Calu3 (cell line): ENCODE results near the gene PAXX. TPM values are rescaled to one million over a fixed set of nuclear protein-coding genes. Genes with fewer than 3 reads are reported as not detected.

Source experiments
- BruUV-seq: library from RNA; stranded (reverse); fragments of 400-500 nt; replicated peaks from 2 replicates; lab custom pipeline; 2021; lab: Mats Ljungman, UMichigan
- CTCF ChIA-PET: fragments of 300-600 bp; sonication (Branson Sonifier 250); formaldehyde crosslinking; loops from one replicate; lab custom pipeline; 2022; ENCODE audit warnings: antibody characterized with exemption; lab: Charles Lee
- DNase-seq: peaks from one replicate; pipeline ENCODE4 v3.0.0; 2022
- H3K27ac Mint-ChIP-seq: one replicate; pipeline ENCODE4 v1.8.0; 2022; ENCODE audit warnings: mixed read lengths; ENCODE audit not compliant: unreplicated experiment
- H3K27me3 Mint-ChIP-seq: one replicate; pipeline ENCODE4 v1.8.0; 2022; ENCODE audit warnings: mixed read lengths; ENCODE audit not compliant: unreplicated experiment
- H3K36me3 Mint-ChIP-seq: one replicate; pipeline ENCODE4 v1.8.0; 2022; ENCODE audit warnings: mild to moderate bottlenecking, moderate library complexity, mixed read lengths; ENCODE audit not compliant: insufficient read depth, unreplicated experiment
- H3K4me1 Mint-ChIP-seq: one replicate; pipeline ENCODE4 v1.8.0; 2022; ENCODE audit warnings: mild to moderate bottlenecking, low read depth, mixed read lengths; ENCODE audit not compliant: unreplicated experiment
- H3K4me3 Mint-ChIP-seq: one replicate; pipeline ENCODE4 v1.8.0; 2022; ENCODE audit warnings: mild to moderate bottlenecking, low read depth, moderate library complexity, mixed read lengths; ENCODE audit not compliant: unreplicated experiment
- H3K9me3 Mint-ChIP-seq: one replicate; pipeline ENCODE4 v1.8.0; 2022; ENCODE audit warnings: low read depth, mixed read lengths; ENCODE audit not compliant: unreplicated experiment
- CTCF ChIP-seq: fragments of 200-600 bp; IDR thresholded peaks from one replicate; pipeline ENCODE4 v1.8.0; 2022; ENCODE audit warnings: antibody characterized with exemption; ENCODE audit not compliant: unreplicated experiment
- intact Hi-C: fragments of 100-400 bp; cut with micrococcal nuclease; formaldehyde crosslinking; loops from one replicate; pipeline ENCODE4 v1.10.0; 2022; ENCODE audit not compliant: unreplicated experiment
- total RNA-seq: library from RNA; stranded (reverse); gene quantifications from 2 replicates; pipeline ENCODE4 v1.2.3, GENCODE V29; 2022

Gene PAXX
- total RNA-seq, 1 experiment from 2014 or later, result 43.7 TPM

DNA sequence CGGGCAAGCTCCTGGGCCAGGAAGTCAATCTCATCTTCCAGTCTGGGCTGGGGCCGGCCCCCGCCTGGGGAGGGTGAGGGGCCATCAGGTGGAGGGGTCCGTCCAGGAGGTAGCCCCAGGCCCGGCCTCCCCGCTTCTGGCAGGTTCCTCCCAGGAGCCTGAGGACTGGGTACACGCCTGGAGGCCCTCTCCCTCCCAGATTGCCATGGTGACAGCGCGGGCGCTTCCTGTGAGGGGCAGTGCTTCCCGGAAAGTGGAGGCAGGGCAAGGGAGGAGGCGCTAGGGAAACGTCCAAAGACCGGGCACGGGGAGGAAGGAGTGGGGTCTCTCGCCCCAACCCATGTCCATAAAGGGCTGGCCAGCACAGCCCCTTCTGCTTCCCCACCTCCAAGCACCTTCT is 48.9 kb downstream of the PAXX start:
- CTCF ChIA-PET, result no interaction called here
- no peak for TF ChIP-seq CTCF
- no peak for DNase-seq
- Mint-ChIP-seq H3K4me3 (no peak overlapping the region), H3K27ac (no peak overlapping the region), H3K36me3 (peaks cover 30% of the 10 kb centered on the region), H3K9me3 (no peaks in the 10 kb centered on the region), H3K4me1 (no peaks in the 10 kb centered on the region), H3K27me3 (no peaks in the 10 kb centered on the region)
- intact Hi-C loops, result no loop called here
- no TSS peak for BruUV-seq

- Mint-ChIP-seq H3K4me1 (no peaks in the 10 kb centered on the region), H3K27ac (no peak overlapping the region), H3K36me3 (peaks cover 33% of the 10 kb centered on the region), H3K4me3 (no peak overlapping the region), H3K27me3 (no peaks in the 10 kb centered on the region), H3K9me3 (no peaks in the 10 kb centered on the region)
- TF ChIP-seq CTCF, result no peak
- intact Hi-C loops, result no loop called here
- no peak for DNase-seq
- BruUV-seq, result no TSS peak
- CTCF ChIA-PET, result no interaction called here
These were observed 50.8 kb downstream of the PAXX start for GRCh38 chr9:137042751-137043727.

Other genes starting within 250 kb of the PAXX start
- 0.33 and 1.9 TPM in 2 replicates for gene LCN10, start 249.5 kb upstream of the PAXX start, total RNA-seq
- not detected in 2 replicates for gene LCN6, start 243.9 kb upstream of the PAXX start, total RNA-seq
- not detected in 2 replicates for gene LCN8, start 234.2 kb upstream of the PAXX start, total RNA-seq
- gene LCN15, start 227.9 kb upstream of the PAXX start, total RNA-seq, result not detected in 2 replicates
- 64.1 and 75.8 TPM in 2 replicates for gene TMEM141, start 201.1 kb upstream of the PAXX start, total RNA-seq
- gene CCDC183, start 196.1 kb upstream of the PAXX start, total RNA-seq, result 0.38 TPM in 1 of 2 replicates, not detected in the other
- 68.9 and 72.4 TPM in 2 replicates for gene RABL6, start 184.5 kb upstream of the PAXX start, total RNA-seq
- gene AJM1, start 149.9 kb upstream of the PAXX start, total RNA-seq, result 2.9 and 3.2 TPM in 2 replicates
- gene PHPT1, start 143.0 kb upstream of the PAXX start, total RNA-seq, result 44.1 and 48.7 TPM in 2 replicates
- 3.1 and 3.6 TPM in 2 replicates for gene MAMDC4, start 140.1 kb upstream of the PAXX start, total RNA-seq
- 233 and 238 TPM in 2 replicates for gene EDF1, start 126.1 kb upstream of the PAXX start, total RNA-seq
- gene TRAF2, start 105.9 kb upstream of the PAXX start, total RNA-seq, result 47.8 and 50.5 TPM in 2 replicates
- gene FBXW5, start 47.7 kb upstream of the PAXX start, total RNA-seq, result 49.9 and 50.8 TPM in 2 replicates
- 3.9 and 4.0 TPM in 2 replicates for gene C8G, start 47.2 kb upstream of the PAXX start, total RNA-seq
- gene LCN12, start 40.1 kb upstream of the PAXX start, total RNA-seq, result 3.8 and 3.9 TPM in 2 replicates
- not detected in 2 replicates for gene PTGDS, start 14.9 kb upstream of the PAXX start, total RNA-seq
- 0.22 TPM in 1 of 2 replicates, not detected in the other for gene LCNL1, start 9.4 kb upstream of the PAXX start, total RNA-seq
- 0.35 and 0.91 TPM in 2 replicates for gene CLIC3, start 4.1 kb downstream of the PAXX start, total RNA-seq
- 47.6 and 50.7 TPM in 2 replicates for gene ABCA2, start 35.8 kb downstream of the PAXX start, total RNA-seq
- gene FUT7, start 39.7 kb downstream of the PAXX start, total RNA-seq, result not detected in 2 replicates
- 65.2 and 78.6 TPM in 2 replicates for gene NPDC1, start 53.8 kb downstream of the PAXX start, total RNA-seq
- 3.8 and 5.8 TPM in 2 replicates for gene ENTPD2, start 61.6 kb downstream of the PAXX start, total RNA-seq
- gene SAPCD2, start 78.1 kb downstream of the PAXX start, total RNA-seq, result 38.4 and 41.1 TPM in 2 replicates
- 9.1 and 10.8 TPM in 2 replicates for gene UAP1L1, start 85.1 kb downstream of the PAXX start, total RNA-seq
- gene MAN1B1, start 94.6 kb downstream of the PAXX start, total RNA-seq, result 61.4 and 65.6 TPM in 2 replicates
- 51.6 and 76.8 TPM in 2 replicates for gene DPP7, start 122.3 kb downstream of the PAXX start, total RNA-seq
- 0.24 and 0.54 TPM in 2 replicates for gene GRIN1, start 146.7 kb downstream of the PAXX start, total RNA-seq
- 0.52 and 0.98 TPM in 2 replicates for gene LRRC26, start 177.6 kb downstream of the PAXX start, total RNA-seq
- gene TMEM210, start 179.6 kb downstream of the PAXX start, total RNA-seq, result not detected in 2 replicates
- 49.4 and 51.4 TPM in 2 replicates for gene ANAPC2, start 196.1 kb downstream of the PAXX start, total RNA-seq
- gene SSNA1, start 196.3 kb downstream of the PAXX start, total RNA-seq, result 41.9 and 44.1 TPM in 2 replicates
- 18.3 and 20.3 TPM in 2 replicates for gene TPRN, start 208.3 kb downstream of the PAXX start, total RNA-seq
- gene TMEM203, start 213.2 kb downstream of the PAXX start, total RNA-seq, result 25.4 and 28.8 TPM in 2 replicates
- gene NDOR1, start 213.3 kb downstream of the PAXX start, total RNA-seq, result 26.4 and 27.7 TPM in 2 replicates
- gene RNF208, start 229.8 kb downstream of the PAXX start, total RNA-seq, result 10.1 and 14.2 TPM in 2 replicates
- gene CYSRT1, start 232.8 kb downstream of the PAXX start, total RNA-seq, result 3.0 and 3.6 TPM in 2 replicates
- gene RNF224, start 235.1 kb downstream of the PAXX start, total RNA-seq, result 1.6 and 1.7 TPM in 2 replicates
- gene SLC34A3, start 238.5 kb downstream of the PAXX start, total RNA-seq, result 0.26 and 0.34 TPM in 2 replicates
- gene TUBB4B, start 248.9 kb downstream of the PAXX start, total RNA-seq, result 360 and 383 TPM in 2 replicates